Stimulated activated CD4-positive, alpha-beta T cell treated with anti-CD3 and anti-CD28 coated beads, TNF-alpha, amount 100 ng/mL, for 24 hours (primary cell): Measurements from ENCODE around the gene PLXNA4.
A peak's percentile ranks its signal among the peaks of the same experiment; 100 is the strongest.

Source experiments
- DNase-seq, 3 experiments: peaks; one replicate each; pipeline ENCODE4 v3.0.0-alpha.2; 2020; ENCODE audit warnings: low read depth in 3 of 3

Gene PLXNA4

GRCh38 chr7:132471515-132471914 is 104.8 kb downstream of the PLXNA4 start:
- no peak for DNase-seq

GRCh38 chr7:132469681-132470080 is 106.6 kb downstream of the PLXNA4 start:
- no peak for DNase-seq

GRCh38 chr7:132469264-132469663 is 107.0 kb downstream of the PLXNA4 start:
- no peak for DNase-seq

- no peak for DNase-seq
These were observed 109.9 kb downstream of the PLXNA4 start for GRCh38 chr7:132466367-132466766.

- DNase-seq: no peak
These were observed 110.8 kb downstream of the PLXNA4 start for GRCh38 chr7:132465516-132465915.

GRCh38 chr7:132464740-132465139 is 111.5 kb downstream of the PLXNA4 start:
- no peak for DNase-seq

- no peak for DNase-seq
These were observed 112.3 kb downstream of the PLXNA4 start for GRCh38 chr7:132463922-132464321.

- DNase-seq: no peak
These were observed 113.8 kb downstream of the PLXNA4 start for GRCh38 chr7:132462478-132462877.

- no peak for DNase-seq
These were observed 115.2 kb downstream of the PLXNA4 start for GRCh38 chr7:132461032-132461592.

- no peak for DNase-seq
These were observed 117.5 kb downstream of the PLXNA4 start for GRCh38 chr7:132458729-132459128.

- no peak for DNase-seq
These were observed 118.6 kb downstream of the PLXNA4 start for GRCh38 chr7:132457658-132458057.

GRCh38 chr7:132456418-132456817 is 119.9 kb downstream of the PLXNA4 start:
- no peak for DNase-seq

- no peak for DNase-seq
These were observed 120.9 kb downstream of the PLXNA4 start for GRCh38 chr7:132455378-132455777.

- DNase-seq: no peak
These were observed 122.4 kb downstream of the PLXNA4 start for GRCh38 chr7:132453826-132454225.

- DNase-seq: no peak
These were observed 125.1 kb downstream of the PLXNA4 start for GRCh38 chr7:132451161-132451560.

- no peak for DNase-seq
These were observed 125.6 kb downstream of the PLXNA4 start for GRCh38 chr7:132450696-132451095.

- peak in 1 of 3 experiments; percentile 10 for DNase-seq
These were observed 126.1 kb downstream of the PLXNA4 start for GRCh38 chr7:132450188-132450587.

GRCh38 chr7:132446666-132447278 is 129.5 kb downstream of the PLXNA4 start:
- no peak for DNase-seq

GRCh38 chr7:132446260-132446659 is 130.0 kb downstream of the PLXNA4 start:
- DNase-seq: no peak

- DNase-seq: no peak
These were observed 132.3 kb downstream of the PLXNA4 start for GRCh38 chr7:132443761-132444520.

- DNase-seq: no peak
These were observed 134.3 kb downstream of the PLXNA4 start for GRCh38 chr7:132441935-132442334.

- no peak for DNase-seq
These were observed 136.1 kb downstream of the PLXNA4 start for GRCh38 chr7:132440151-132440550.

GRCh38 chr7:132438926-132439325 is 137.3 kb downstream of the PLXNA4 start:
- DNase-seq: no peak
